Nephron (organoid): ENCODE measurements around the gene MIOX.

ENCODE experiments used
- H3K27ac Mint-ChIP-seq, 3 experiments: 2 replicates each; pipeline ENCODE4 v1.8.0; 2020; ENCODE audit warnings: mixed read lengths in 3 of 3, mild to moderate bottlenecking in 2 of 3, moderate library complexity in 1 of 3
- H3K27me3 Mint-ChIP-seq: 2 replicates; pipeline ENCODE4 v1.8.0; 2021; ENCODE audit warnings: low read depth, mild to moderate bottlenecking, moderate library complexity, mixed read lengths
- H3K36me3 Mint-ChIP-seq: 2 replicates; pipeline ENCODE4 v1.8.0; 2020; ENCODE audit warnings: low read depth, mixed read lengths
- H3K4me1 Mint-ChIP-seq: 2 replicates; pipeline ENCODE4 v1.8.0; 2020; ENCODE audit warnings: mixed read lengths
- H3K4me3 Mint-ChIP-seq, 3 experiments: 2 replicates each; pipeline ENCODE4 v1.8.0; 2020; ENCODE audit warnings: mild to moderate bottlenecking in 3 of 3, mixed read lengths in 3 of 3, moderate library complexity in 2 of 3
- H3K9me3 Mint-ChIP-seq: 2 replicates; pipeline ENCODE4 v1.8.0; 2020; ENCODE audit warnings: mixed read lengths
- CTCF ChIP-seq, 3 experiments: fragments of 200-600 bp; sonication (generic); IDR thresholded peaks; one replicate each; pipeline ENCODE4 v1.5.0; 2021; ENCODE audit warnings: antibody characterized with exemption in 3 of 3; ENCODE audit not compliant: unreplicated experiment in 3 of 3

MIOX gene

GRCh38 chr22:50464451-50464850 is 22.2 kb upstream of the MIOX start:
- TF ChIP-seq CTCF (IDR thresholded peaks at IDR 0.05; ENCODE audit: unreplicated experiment in 3 of 3) = no peak
- Mint-ChIP-seq H3K36me3 (peaks cover 13% of the 10 kb centered on the region), H3K4me1 (peaks cover 4% of the 10 kb centered on the region), H3K9me3 (no peaks in the 10 kb centered on the region), H3K27me3 (no peaks in the 10 kb centered on the region), H3K27ac (no peak overlapping the region), H3K4me3 (no peak overlapping the region)

- no peak for TF ChIP-seq CTCF (IDR thresholded peaks at IDR 0.05; ENCODE audit: unreplicated experiment in 3 of 3)
- no peak overlapping the region for H3K4me3 Mint-ChIP-seq
- no peaks in the 10 kb centered on the region for H3K27me3 Mint-ChIP-seq
- no peaks in the 10 kb centered on the region for H3K9me3 Mint-ChIP-seq
- peaks cover 13% of the 10 kb centered on the region for H3K36me3 Mint-ChIP-seq
- H3K4me1 Mint-ChIP-seq = peaks cover 5% of the 10 kb centered on the region
- no peak overlapping the region for H3K27ac Mint-ChIP-seq
Observed at GRCh38 chr22:50465066-50465930, 21.4 kb upstream of the MIOX start.

GRCh38 chr22:50467341-50467740 is 19.3 kb upstream of the MIOX start:
- Mint-ChIP-seq H3K4me1 (peaks cover 18% of the 10 kb centered on the region), H3K4me3 (no peak overlapping the region), H3K27me3 (no peaks in the 10 kb centered on the region), H3K9me3 (no peaks in the 10 kb centered on the region), H3K27ac (no peak overlapping the region), H3K36me3 (peaks cover 13% of the 10 kb centered on the region)
- no peak for TF ChIP-seq CTCF (IDR thresholded peaks at IDR 0.05; ENCODE audit: unreplicated experiment in 3 of 3)

GRCh38 chr22:50467773-50468440 is 18.8 kb upstream of the MIOX start:
- Mint-ChIP-seq H3K27ac (no peak overlapping the region), H3K27me3 (no peaks in the 10 kb centered on the region), H3K9me3 (no peaks in the 10 kb centered on the region), H3K36me3 (peaks cover 12% of the 10 kb centered on the region), H3K4me1 (peaks cover 20% of the 10 kb centered on the region), H3K4me3 (no peak overlapping the region)
- TF ChIP-seq CTCF (IDR thresholded peaks at IDR 0.05; ENCODE audit: unreplicated experiment in 3 of 3) = no peak

- Mint-ChIP-seq H3K36me3 (peaks cover 8% of the 10 kb centered on the region), H3K9me3 (no peaks in the 10 kb centered on the region), H3K4me3 (peak overlapping the region in 1 of 3 experiments; percentile 34), H3K27me3 (no peaks in the 10 kb centered on the region), H3K27ac (no peak overlapping the region), H3K4me1 (peaks cover 28% of the 10 kb centered on the region)
- TF ChIP-seq CTCF (IDR thresholded peaks at IDR 0.05; ENCODE audit: unreplicated experiment in 3 of 3) = no peak
Observed at GRCh38 chr22:50468626-50469025, 18.0 kb upstream of the MIOX start.
